ENCODE results near the gene HSPA12A. TPM values are rescaled to one million over a fixed set of nuclear protein-coding genes. Genes with fewer than 3 reads are reported as not detected.

Gene HSPA12A
- total and polyA plus RNA-seq, 2 experiments from 2014 or later: 8.3 to 9.6 TPM

GRCh38 chr10:116764979-116765378 lies 22.6 kb upstream of the HSPA12A start:
- Histone ChIP-seq H3K36me3 (no peaks in the 10 kb centered on the region), H3K4me3 (no peak overlapping the region), H3K27me3 (no peaks in the 10 kb centered on the region), H3K9me3 (ENCODE audit: low read depth) (no peaks in the 10 kb centered on the region), H3K27ac (no peak overlapping the region), H3K4me1 (ENCODE audit: low read depth) (no peaks in the 10 kb centered on the region)
- DNase-seq (ENCODE audit: low read depth in 1 of 2, low spot score in 1 of 2): no peak
- no peak for TF ChIP-seq CTCF (IDR thresholded peaks at IDR 0.05; ENCODE audit: low read depth, low read length)

- Histone ChIP-seq H3K4me3 (no peak overlapping the region), H3K27ac (no peak overlapping the region), H3K9me3 (ENCODE audit: low read depth) (no peaks in the 10 kb centered on the region), H3K27me3 (no peaks in the 10 kb centered on the region), H3K4me1 (ENCODE audit: low read depth) (peaks cover 3% of the 10 kb centered on the region), H3K36me3 (no peaks in the 10 kb centered on the region)
- no peak for TF ChIP-seq CTCF (IDR thresholded peaks at IDR 0.05; ENCODE audit: low read depth, low read length)
- no peak for DNase-seq (ENCODE audit: low read depth in 1 of 2, low spot score in 1 of 2)
Observed at GRCh38 chr10:116763440-116763839, 21.1 kb upstream of the HSPA12A start.

- no peak for TF ChIP-seq CTCF (IDR thresholded peaks at IDR 0.05; ENCODE audit: low read depth, low read length)
- H3K9me3 ChIP-seq (ENCODE audit: low read depth): no peaks in the 10 kb centered on the region
- no peak for DNase-seq (ENCODE audit: low read depth in 1 of 2, low spot score in 1 of 2)
- H3K4me3 ChIP-seq: no peak overlapping the region
- H3K4me1 ChIP-seq (ENCODE audit: low read depth): peaks cover 16% of the 10 kb centered on the region
- H3K27me3 ChIP-seq: no peaks in the 10 kb centered on the region
- H3K27ac ChIP-seq: no peak overlapping the region
- no peaks in the 10 kb centered on the region for H3K36me3 ChIP-seq
Observed at GRCh38 chr10:116761883-116762282, 19.5 kb upstream of the HSPA12A start.

- no peaks in the 10 kb centered on the region for H3K27me3 ChIP-seq
- no peak overlapping the region for H3K4me3 ChIP-seq
- TF ChIP-seq CTCF (IDR thresholded peaks at IDR 0.05; ENCODE audit: low read depth, low read length): no peak
- no peak for DNase-seq (ENCODE audit: low read depth in 1 of 2, low spot score in 1 of 2)
- no peaks in the 10 kb centered on the region for H3K36me3 ChIP-seq
- H3K27ac ChIP-seq: no peak overlapping the region
- peaks cover 22% of the 10 kb centered on the region for H3K4me1 ChIP-seq (ENCODE audit: low read depth)
- no peaks in the 10 kb centered on the region for H3K9me3 ChIP-seq (ENCODE audit: low read depth)
Observed at GRCh38 chr10:116760919-116761318, 18.6 kb upstream of the HSPA12A start.

GRCh38 chr10:116757246-116757645 lies 14.9 kb upstream of the HSPA12A start:
- Histone ChIP-seq H3K27me3 (no peaks in the 10 kb centered on the region), H3K36me3 (no peaks in the 10 kb centered on the region), H3K4me1 (ENCODE audit: low read depth) (peaks cover 22% of the 10 kb centered on the region), H3K9me3 (ENCODE audit: low read depth) (no peaks in the 10 kb centered on the region), H3K4me3 (no peak overlapping the region), H3K27ac (peak overlapping the region; percentile 88)
- DNase-seq (ENCODE audit: low read depth in 1 of 2, low spot score in 1 of 2): peak in 1 of 2 donors; percentile 77
- no peak for TF ChIP-seq CTCF (IDR thresholded peaks at IDR 0.05; ENCODE audit: low read depth, low read length)

GRCh38 chr10:116756277-116756676 lies 13.9 kb upstream of the HSPA12A start:
- H3K36me3 ChIP-seq: no peaks in the 10 kb centered on the region
- DNase-seq (ENCODE audit: low read depth in 1 of 2, low spot score in 1 of 2): peak in 1 of 2 donors; percentile 62
- H3K4me3 ChIP-seq: no peak overlapping the region
- H3K9me3 ChIP-seq (ENCODE audit: low read depth): no peaks in the 10 kb centered on the region
- H3K27ac ChIP-seq: peak overlapping the region; percentile 88
- no peaks in the 10 kb centered on the region for H3K27me3 ChIP-seq
- no peak for TF ChIP-seq CTCF (IDR thresholded peaks at IDR 0.05; ENCODE audit: low read depth, low read length)
- peaks cover 22% of the 10 kb centered on the region for H3K4me1 ChIP-seq (ENCODE audit: low read depth)
